ENCODE data around the gene GVQW3. TPM values are rescaled to one million over a fixed set of nuclear protein-coding genes. Genes with fewer than 3 reads are reported as not detected.

Gene GVQW3
- total and polyA plus RNA-seq, 2 of the 13 experiments (the other 11 are each of a cell fraction or from before 2014, with no cell fraction given) = 5.0 to 5.6 TPM

Small RNA genes lying within 50 kb of the gene (small RNA-seq; reads per million reads assigned to genes)
- 0 reads per million in 3 experiments for gene RF00019 (ENCODE audit: insufficient read depth in 2 of 3, insufficient read length in 3 of 3, low read depth in 2 of 3, low replicate concordance in 1 of 3)

Other genes with a start within 250 kb of the GVQW3 start
- gene WNT11, start 174.8 kb upstream of the GVQW3 start, total RNA-seq (2016; rRNA removed; fragmentation: Illumina TruSeq; extraction: Trizol) = 0.66 TPM in 1 of 2 replicates, not detected in the other
- 0.34 and 0.42 TPM in 2 replicates for gene WNT11, start 174.8 kb upstream of the GVQW3 start, polyA plus RNA-seq (2011; rRNA removed)
- gene THAP12, start 191 bp upstream of the GVQW3 start, total RNA-seq (2016; rRNA removed; fragmentation: Illumina TruSeq; extraction: Trizol) = 51.3 and 74.3 TPM in 2 replicates
- gene THAP12, start 191 bp upstream of the GVQW3 start, polyA plus RNA-seq (2011; rRNA removed) = 14.8 and 18.8 TPM in 2 replicates
- 10.6 and 11.6 TPM in 2 replicates for gene EMSY, start 63.7 kb downstream of the GVQW3 start, total RNA-seq (2016; rRNA removed; fragmentation: Illumina TruSeq; extraction: Trizol)
- 16.6 and 18.5 TPM in 2 replicates for gene EMSY, start 63.7 kb downstream of the GVQW3 start, polyA plus RNA-seq (2011; rRNA removed)